KOPT-K1 (cell line): ENCODE results near the gene PPP1R14C.

Source experiments
- H3K27ac ChIP-seq: fragments of 200-600 bp; sonication (generic); 2 replicates; pipeline ENCODE4 v1.5.1; 2016; ENCODE audit warnings: antibody characterized with exemption, mild to moderate bottlenecking, low read depth, low read length; ENCODE audit not compliant: poor library complexity, severe bottlenecking
- H3K36me3 ChIP-seq: fragments of 200-600 bp; sonication (generic); 2 replicates; pipeline ENCODE4 v1.5.1; 2017; ENCODE audit warnings: antibody characterized with exemption, mild to moderate bottlenecking, low read length, moderate library complexity; ENCODE audit not compliant: insufficient read depth
- H3K9me3 ChIP-seq: fragments of 200-600 bp; sonication (generic); 2 replicates; pipeline ENCODE4 v1.5.1; 2017; ENCODE audit warnings: antibody characterized with exemption, low read length, mild to moderate bottlenecking; ENCODE audit not compliant: insufficient read depth, poor library complexity, severe bottlenecking

Gene PPP1R14C

GRCh38 chr6:150249261-150249660 is 106.4 kb downstream of the PPP1R14C start:
- H3K27ac ChIP-seq: no peak overlapping the region
- H3K9me3 ChIP-seq: peaks cover 3% of the 10 kb centered on the region
- H3K36me3 ChIP-seq: no peaks in the 10 kb centered on the region

- peaks cover 3% of the 10 kb centered on the region for H3K9me3 ChIP-seq
- H3K36me3 ChIP-seq: no peaks in the 10 kb centered on the region
- H3K27ac ChIP-seq: no peak overlapping the region
These were observed 108.0 kb downstream of the PPP1R14C start for GRCh38 chr6:150250826-150251225.

GRCh38 chr6:150251566-150252186 is 108.8 kb downstream of the PPP1R14C start:
- Histone ChIP-seq H3K27ac (no peak overlapping the region), H3K36me3 (no peaks in the 10 kb centered on the region), H3K9me3 (peaks cover 3% of the 10 kb centered on the region)

- Histone ChIP-seq H3K36me3 (no peaks in the 10 kb centered on the region), H3K27ac (no peak overlapping the region), H3K9me3 (no peaks in the 10 kb centered on the region)
These were observed 110.0 kb downstream of the PPP1R14C start for GRCh38 chr6:150252714-150253444.

- H3K36me3 ChIP-seq: no peaks in the 10 kb centered on the region
- no peak overlapping the region for H3K27ac ChIP-seq
- H3K9me3 ChIP-seq: no peaks in the 10 kb centered on the region
These were observed 110.6 kb downstream of the PPP1R14C start for GRCh38 chr6:150253489-150253888.

- Histone ChIP-seq H3K9me3 (no peaks in the 10 kb centered on the region), H3K27ac (no peak overlapping the region), H3K36me3 (no peaks in the 10 kb centered on the region)
These were observed 111.9 kb downstream of the PPP1R14C start for GRCh38 chr6:150254770-150255169.

GRCh38 chr6:150255840-150256239 is 113.0 kb downstream of the PPP1R14C start:
- Histone ChIP-seq H3K36me3 (no peaks in the 10 kb centered on the region), H3K9me3 (no peaks in the 10 kb centered on the region), H3K27ac (no peak overlapping the region)

- H3K27ac ChIP-seq: no peak overlapping the region
- no peaks in the 10 kb centered on the region for H3K9me3 ChIP-seq
- H3K36me3 ChIP-seq: no peaks in the 10 kb centered on the region
These were observed 113.9 kb downstream of the PPP1R14C start for GRCh38 chr6:150256618-150257272.

GRCh38 chr6:150258381-150258780 is 115.5 kb downstream of the PPP1R14C start:
- no peaks in the 10 kb centered on the region for H3K9me3 ChIP-seq
- no peaks in the 10 kb centered on the region for H3K36me3 ChIP-seq
- H3K27ac ChIP-seq: no peak overlapping the region

- H3K27ac ChIP-seq: no peak overlapping the region
- H3K9me3 ChIP-seq: no peaks in the 10 kb centered on the region
- H3K36me3 ChIP-seq: no peaks in the 10 kb centered on the region
These were observed 118.1 kb downstream of the PPP1R14C start for GRCh38 chr6:150260931-150261330.

- H3K36me3 ChIP-seq: no peaks in the 10 kb centered on the region
- H3K27ac ChIP-seq: no peak overlapping the region
- no peaks in the 10 kb centered on the region for H3K9me3 ChIP-seq
These were observed 119.3 kb downstream of the PPP1R14C start for GRCh38 chr6:150261997-150262697.

GRCh38 chr6:150263765-150264404 is 121.0 kb downstream of the PPP1R14C start:
- no peak overlapping the region for H3K27ac ChIP-seq
- H3K36me3 ChIP-seq: no peaks in the 10 kb centered on the region
- no peaks in the 10 kb centered on the region for H3K9me3 ChIP-seq

GRCh38 chr6:150266309-150266708 is 123.5 kb downstream of the PPP1R14C start:
- Histone ChIP-seq H3K9me3 (no peaks in the 10 kb centered on the region), H3K36me3 (no peaks in the 10 kb centered on the region), H3K27ac (no peak overlapping the region)

GRCh38 chr6:150266963-150267685 is 124.3 kb downstream of the PPP1R14C start:
- H3K9me3 ChIP-seq: no peaks in the 10 kb centered on the region
- no peaks in the 10 kb centered on the region for H3K36me3 ChIP-seq

More at GRCh38 chr6:150266963-150267685, 124.3 kb downstream of the PPP1R14C start:
- H3K27ac ChIP-seq: no peak overlapping the region
